GM23338 (cell line): ENCODE results near the gene C4orf17. TPM values are rescaled to one million over a fixed set of nuclear protein-coding genes. Genes with fewer than 3 reads are reported as not detected.

Experiments
- ATAC-seq: fragments of 200-7000 bp; cut with Tn5 transposase; 3 replicates; pipeline ENCODE4 v1.9.1; 2020
- DNase-seq: peaks from one replicate; pipeline ENCODE4 v3.0.0-alpha.2; 2015; ENCODE audit warnings: low spot score
- H2AFZ ChIP-seq: fragments of 200-600 bp; sonication (generic); 2 replicates; pipeline ENCODE4 v1.8.0; 2016; ENCODE audit warnings: antibody characterized with exemption, mild to moderate bottlenecking, moderate library complexity
- H3F3A ChIP-seq: fragments of 200-600 bp; sonication (generic); replicated peaks from 2 replicates; pipeline ENCODE4 v1.8.0; 2017; ENCODE audit warnings: antibody characterized with exemption, mixed run types, low read depth
- H3K27ac ChIP-seq: fragments of 200-600 bp; sonication (generic); 2 replicates; pipeline ENCODE4 v1.6.1; 2016; ENCODE audit warnings: low read depth
- H3K27me3 ChIP-seq: fragments of 200-600 bp; sonication (generic); 2 replicates; pipeline ENCODE4 v1.8.0; 2016; ENCODE audit warnings: mild to moderate bottlenecking, mixed run types, moderate library complexity; ENCODE audit not compliant: insufficient read depth
- H3K36me3 ChIP-seq: fragments of 200-600 bp; sonication (generic); 2 replicates; pipeline ENCODE4 v1.8.0; 2016; ENCODE audit warnings: mild to moderate bottlenecking; ENCODE audit not compliant: insufficient read depth
- H3K4me1 ChIP-seq: fragments of 200-600 bp; sonication (generic); 2 replicates; pipeline ENCODE4 v1.8.0; 2016; ENCODE audit warnings: mild to moderate bottlenecking, moderate library complexity; ENCODE audit not compliant: insufficient read depth
- H3K4me2 ChIP-seq: fragments of 200-600 bp; sonication (generic); 2 replicates; pipeline ENCODE4 v1.7.1; 2017; ENCODE audit warnings: mixed run types
- H3K4me3 ChIP-seq: fragments of 200-600 bp; sonication (generic); 2 replicates; pipeline ENCODE4 v1.6.1; 2016; ENCODE audit warnings: mixed run types
- H3K79me2 ChIP-seq: fragments of 200-600 bp; sonication (generic); replicated peaks from 2 replicates; pipeline ENCODE4 v1.8.0; 2017; ENCODE audit warnings: mild to moderate bottlenecking; ENCODE audit not compliant: insufficient read depth
- H3K9me2 ChIP-seq: fragments of 200-600 bp; sonication (generic); 2 replicates; pipeline ENCODE4 v1.8.0; 2017; ENCODE audit not compliant: insufficient read depth
- H4K20me1 ChIP-seq: fragments of 200-600 bp; sonication (generic); replicated peaks from 2 replicates; pipeline ENCODE4 v1.8.0; 2017; ENCODE audit warnings: mild to moderate bottlenecking; ENCODE audit not compliant: insufficient read depth
- H3K27ac Mint-ChIP-seq: 2 replicates; pipeline ENCODE4 v1.8.0; 2020; ENCODE audit warnings: inconsistent platforms, mild to moderate bottlenecking, moderate library complexity, mixed read lengths
- H3K27me3 Mint-ChIP-seq: 3 replicates; pipeline ENCODE4 v1.8.0; 2022; ENCODE audit warnings: low read depth, mild to moderate bottlenecking, moderate library complexity, mixed read lengths, inconsistent platforms; ENCODE audit not compliant: insufficient read depth, poor library complexity
- H3K36me3 Mint-ChIP-seq: 3 replicates; pipeline ENCODE4 v1.8.0; 2021; ENCODE audit warnings: low read depth, mild to moderate bottlenecking, inconsistent platforms, moderate library complexity, mixed read lengths
- H3K4me1 Mint-ChIP-seq: 3 replicates; pipeline ENCODE4 v1.8.0; 2020; ENCODE audit warnings: mild to moderate bottlenecking, inconsistent platforms, mixed read lengths
- H3K4me3 Mint-ChIP-seq: 3 replicates; pipeline ENCODE4 v1.8.0; 2021; ENCODE audit warnings: moderate library complexity, mild to moderate bottlenecking, inconsistent platforms, mixed read lengths
- H3K9me3 Mint-ChIP-seq: 3 replicates; pipeline ENCODE4 v1.8.0; 2020; ENCODE audit warnings: moderate library complexity, mild to moderate bottlenecking, inconsistent platforms, mixed read lengths
- CTCF ChIP-seq, 2 experiments: fragments of 200-600 bp in 1 of 2; sonication (generic) in 1 of 2; conservative IDR thresholded peaks; 2 replicates each; pipeline versions ENCODE4 v1.5.1 to v1.6.1; 2016 to 2017; ENCODE audit warnings: antibody characterized with exemption in 2 of 2, low read depth in 2 of 2, mild to moderate bottlenecking in 2 of 2, moderate library complexity in 1 of 2
- ETS1 ChIP-seq: IDR thresholded peaks from 2 replicates; pipeline ENCODE4 v1.6.1; 2016; ENCODE audit warnings: antibody characterized with exemption
- EZH2 ChIP-seq: fragments of 200-600 bp; sonication (generic); IDR thresholded peaks from one replicate; pipeline ENCODE4 v1.8.0; 2017; ENCODE audit warnings: antibody characterized with exemption, mild to moderate bottlenecking, low read depth; ENCODE audit not compliant: unreplicated experiment
- EZH2phosphoT487 ChIP-seq: fragments of 200-600 bp; sonication (generic); IDR thresholded peaks from one replicate; pipeline ENCODE4 v1.8.1; 2018; ENCODE audit warnings: antibody characterized with exemption; ENCODE audit not compliant: unreplicated experiment
- JUNB ChIP-seq: IDR thresholded peaks from one replicate; pipeline ENCODE4 v1.6.1; 2016; ENCODE audit warnings: antibody characterized with exemption; ENCODE audit not compliant: unreplicated experiment
- NANOG ChIP-seq: IDR thresholded peaks from 2 replicates; pipeline ENCODE4 v1.6.1; 2016; ENCODE audit warnings: antibody characterized with exemption, borderline replicate concordance
- POLR2AphosphoS5 ChIP-seq: IDR thresholded peaks from 2 replicates; pipeline ENCODE4 v1.6.1; 2016; ENCODE audit warnings: antibody characterized with exemption, low read depth
- STAT1 ChIP-seq: IDR thresholded peaks from one replicate; pipeline ENCODE4 v1.6.1; 2016; ENCODE audit warnings: antibody characterized with exemption; ENCODE audit not compliant: unreplicated experiment
- ZNF114 ChIP-seq: fragments of 250-450 bp; sonication (Bioruptor Pico); IDR thresholded peaks from 2 replicates; pipeline ENCODE4 v1.5.0; 2020; ENCODE audit warnings: mild to moderate bottlenecking, moderate library complexity
- ZNF331 ChIP-seq: fragments of 250-450 bp; sonication (Bioruptor Pico); IDR thresholded peaks from 2 replicates; pipeline ENCODE4 v1.5.0; 2020; ENCODE audit warnings: low read depth, mild to moderate bottlenecking, moderate library complexity
- polyA plus RNA-seq: library from polyadenylated mRNA; unstranded; fragments of >200 nt; fragmentation: Nextera tagmentation; extraction: Ambion mirVana; gene quantifications from 2 replicates; pipeline ENCODE4 v1.2.1, GENCODE V29; 2016
- total RNA-seq: library from RNA; depleted of rRNA; stranded (reverse); fragments of >200 nt; shearing (Covaris generic); gene quantifications from 2 replicates; pipeline ENCODE4 v1.2.3, GENCODE V29; 2014
- TF ChIP-seq, protein P1 (sequence below): IDR thresholded peaks from one replicate; pipeline ENCODE4 v1.6.1; 2018; ENCODE audit warnings: antibody characterized with exemption; ENCODE audit not compliant: unreplicated experiment

Gene C4orf17
- total and polyA plus RNA-seq, 2 experiments from 2014 or later = not detected

DNA sequence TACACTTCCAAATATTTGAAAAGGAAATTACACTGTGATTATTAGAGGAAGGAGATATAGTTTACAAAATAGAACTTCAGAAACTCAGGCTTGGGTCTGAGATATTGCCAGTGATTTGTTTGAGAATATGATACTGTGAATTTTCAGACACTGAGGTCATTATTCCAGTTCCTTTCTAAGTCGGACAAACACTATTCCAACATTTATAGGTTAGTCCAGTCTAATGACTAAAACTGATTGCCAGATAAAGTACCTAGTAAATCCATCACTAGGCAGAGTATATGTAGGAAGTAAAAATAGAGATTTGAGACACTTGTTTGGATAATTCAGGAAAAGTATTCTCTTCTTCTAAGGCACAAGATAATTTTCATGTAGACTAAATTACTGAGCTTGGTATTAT lies 77.0 kb downstream of the C4orf17 start (continued):
- TF ChIP-seq ETS1 = no peak
- no peak for TF ChIP-seq POLR2AphosphoS5
- TF ChIP-seq ZNF114 (CRISPR knock-in tag) = no peak
- no peak for TF ChIP-seq STAT1
- no peak for TF ChIP-seq CTCF (conservative IDR thresholded peaks at IDR 0.05; ENCODE audit: low read depth in 2 of 2)
- no peak for TF ChIP-seq EZH2
- no peak for TF ChIP-seq NANOG

DNA sequence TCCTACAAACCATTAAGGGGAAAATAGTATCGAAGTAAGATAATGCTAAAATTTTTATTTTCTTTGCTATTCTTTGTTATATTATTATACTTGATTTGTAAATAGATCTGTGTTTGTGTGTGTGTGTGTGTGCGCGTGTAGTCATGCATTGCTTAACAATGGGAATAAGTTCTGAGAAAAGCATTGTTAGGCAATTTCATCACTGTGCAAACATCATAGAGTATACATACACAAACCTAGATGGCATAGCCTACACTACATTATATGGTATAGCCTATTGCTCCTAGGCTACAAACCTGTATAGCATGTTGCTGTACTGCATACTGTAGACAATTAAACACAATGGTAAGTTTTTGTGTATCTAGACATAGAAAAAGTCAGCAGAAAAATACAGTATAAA lies 80.9 kb downstream of the C4orf17 start:
- no peak for ATAC-seq
- H3K27me3 Mint-ChIP-seq = no peaks in the 10 kb centered on the region

More for the DNA sequence above, 80.9 kb downstream of the C4orf17 start:
- Histone ChIP-seq H3K4me1 (no peaks in the 10 kb centered on the region), H3K27me3 (no peaks in the 10 kb centered on the region), H3K9me2 (no peaks in the 10 kb centered on the region), H3F3A (no peaks in the 10 kb centered on the region), H3K79me2 (no peaks in the 10 kb centered on the region), H4K20me1 (no peaks in the 10 kb centered on the region), H3K27ac (no peak overlapping the region), H3K4me2 (no peak overlapping the region), H2AFZ (no peak overlapping the region), H3K36me3 (no peaks in the 10 kb centered on the region), H3K4me3 (no peak overlapping the region)
- Mint-ChIP-seq H3K4me3 (no peak overlapping the region), H3K4me1 (no peaks in the 10 kb centered on the region), H3K36me3 (no peaks in the 10 kb centered on the region), H3K9me3 (no peaks in the 10 kb centered on the region), H3K27ac (no peak overlapping the region)
- no peak for TF ChIP-seq ETS1
- TF ChIP-seq ZNF331 = no peak
- no peak for TF ChIP-seq EZH2phosphoT487
- TF ChIP-seq EZH2 = no peak
- TF ChIP-seq CTCF (conservative IDR thresholded peaks at IDR 0.05; ENCODE audit: low read depth in 2 of 2) = no peak
- no peak for TF ChIP-seq JUNB
- no peak for TF ChIP-seq POLR2AphosphoS5
- no peak for TF ChIP-seq ZNF114 (CRISPR knock-in tag)
- TF ChIP-seq, protein P1, sequence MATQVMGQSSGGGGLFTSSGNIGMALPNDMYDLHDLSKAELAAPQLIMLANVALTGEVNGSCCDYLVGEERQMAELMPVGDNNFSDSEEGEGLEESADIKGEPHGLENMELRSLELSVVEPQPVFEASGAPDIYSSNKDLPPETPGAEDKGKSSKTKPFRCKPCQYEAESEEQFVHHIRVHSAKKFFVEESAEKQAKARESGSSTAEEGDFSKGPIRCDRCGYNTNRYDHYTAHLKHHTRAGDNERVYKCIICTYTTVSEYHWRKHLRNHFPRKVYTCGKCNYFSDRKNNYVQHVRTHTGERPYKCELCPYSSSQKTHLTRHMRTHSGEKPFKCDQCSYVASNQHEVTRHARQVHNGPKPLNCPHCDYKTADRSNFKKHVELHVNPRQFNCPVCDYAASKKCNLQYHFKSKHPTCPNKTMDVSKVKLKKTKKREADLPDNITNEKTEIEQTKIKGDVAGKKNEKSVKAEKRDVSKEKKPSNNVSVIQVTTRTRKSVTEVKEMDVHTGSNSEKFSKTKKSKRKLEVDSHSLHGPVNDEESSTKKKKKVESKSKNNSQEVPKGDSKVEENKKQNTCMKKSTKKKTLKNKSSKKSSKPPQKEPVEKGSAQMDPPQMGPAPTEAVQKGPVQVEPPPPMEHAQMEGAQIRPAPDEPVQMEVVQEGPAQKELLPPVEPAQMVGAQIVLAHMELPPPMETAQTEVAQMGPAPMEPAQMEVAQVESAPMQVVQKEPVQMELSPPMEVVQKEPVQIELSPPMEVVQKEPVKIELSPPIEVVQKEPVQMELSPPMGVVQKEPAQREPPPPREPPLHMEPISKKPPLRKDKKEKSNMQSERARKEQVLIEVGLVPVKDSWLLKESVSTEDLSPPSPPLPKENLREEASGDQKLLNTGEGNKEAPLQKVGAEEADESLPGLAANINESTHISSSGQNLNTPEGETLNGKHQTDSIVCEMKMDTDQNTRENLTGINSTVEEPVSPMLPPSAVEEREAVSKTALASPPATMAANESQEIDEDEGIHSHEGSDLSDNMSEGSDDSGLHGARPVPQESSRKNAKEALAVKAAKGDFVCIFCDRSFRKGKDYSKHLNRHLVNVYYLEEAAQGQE = no peak
- TF ChIP-seq NANOG = no peak
- no peak for DNase-seq
